ENCODE results near the gene PCP2. TPM values are rescaled to one million over a fixed set of nuclear protein-coding genes. Genes with fewer than 3 reads are reported as not detected.

The PCP2 gene
- total RNA-seq, 2 experiments from 2014 or later: not detected

DNA sequence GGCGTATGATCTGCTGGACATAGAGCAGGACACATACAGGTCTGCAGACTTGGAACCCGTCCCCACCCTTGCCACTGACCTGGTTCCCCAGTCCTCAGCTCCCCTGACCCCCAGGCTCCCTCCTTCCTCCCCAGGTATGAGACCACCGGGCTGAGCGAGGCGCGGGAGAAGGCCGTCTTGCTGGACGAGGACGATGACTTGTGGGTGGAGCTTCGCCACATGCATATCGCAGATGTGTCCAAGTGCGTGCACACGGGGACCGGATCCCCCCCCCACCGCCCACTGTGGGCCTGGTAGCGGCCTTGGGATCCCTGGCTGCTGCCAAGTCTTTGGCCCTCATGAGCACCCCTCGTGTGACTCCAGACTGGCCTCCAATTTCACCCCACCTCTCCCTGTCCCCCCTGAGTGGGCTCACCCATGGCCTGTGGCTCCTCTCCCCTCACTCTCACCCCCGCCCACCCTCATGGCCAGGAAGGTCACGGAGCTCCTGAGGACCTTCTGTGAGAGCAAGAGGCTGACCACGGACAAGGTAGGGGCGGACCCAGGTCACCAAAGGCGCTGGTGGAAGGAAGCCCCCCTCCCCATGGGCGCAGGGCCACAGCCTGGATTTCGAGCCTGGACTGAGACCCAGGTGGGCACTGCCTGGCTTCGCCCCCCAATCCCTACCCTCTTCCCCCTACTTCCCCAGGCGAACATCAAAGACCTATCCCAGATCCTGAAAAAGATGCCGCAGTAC lies 8.9 kb upstream of the PCP2 start:
- POLR2A ChIA-PET: no interaction called here
- CTCF ChIA-PET: interaction anchor here (0.9 kb wide), 1 partner anchor 10 kb away, joined by 3 read pairs; no protein-coding TSS in a partner anchor

DNA sequence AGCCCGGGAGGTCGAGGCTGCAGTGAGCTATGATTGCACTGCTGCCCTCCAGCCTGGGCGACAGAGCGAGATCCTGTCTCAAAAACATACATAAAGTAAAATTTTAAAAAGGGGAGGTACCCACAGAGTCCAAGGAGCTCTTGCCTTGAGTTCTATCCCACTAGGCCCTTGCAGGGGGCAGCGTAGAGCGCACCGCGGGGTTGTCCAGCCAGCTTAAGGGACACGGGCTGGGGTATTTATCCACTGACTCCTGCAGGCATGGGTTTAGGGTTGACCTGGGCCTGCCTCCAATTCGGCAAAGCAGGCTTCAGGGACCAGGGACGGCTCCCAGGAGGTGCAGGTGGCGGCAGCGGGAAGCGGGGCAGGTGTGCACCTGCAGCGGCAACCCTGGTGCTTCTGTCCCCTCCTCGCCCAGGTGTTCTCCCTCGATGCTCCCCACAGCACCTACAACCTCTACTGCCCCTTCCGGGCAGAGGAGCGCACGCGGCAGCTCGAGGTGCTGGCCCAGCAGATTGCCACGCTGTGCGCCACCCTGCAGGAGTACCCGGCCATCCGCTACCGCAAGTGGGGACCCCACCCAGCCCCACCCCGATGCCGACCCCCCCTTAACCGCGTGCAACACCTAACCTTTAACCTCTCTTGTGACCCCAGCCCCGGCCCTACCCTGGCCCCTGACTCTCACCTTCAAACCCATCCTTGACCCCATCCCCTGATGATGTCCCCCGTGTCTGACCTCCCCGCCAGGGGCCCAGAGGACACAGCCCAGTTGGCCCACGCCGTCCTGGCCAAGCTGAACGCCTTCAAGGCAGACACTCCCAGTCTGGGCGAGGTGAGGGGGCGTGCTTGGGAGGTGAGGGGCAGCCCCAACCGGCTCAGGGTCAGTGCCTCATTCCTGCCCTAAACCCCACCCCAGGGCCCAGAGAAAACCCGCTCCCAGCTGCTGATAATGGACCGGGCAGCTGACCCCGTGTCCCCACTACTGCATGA lies 8.1 kb upstream of the PCP2 start:
- POLR2A ChIA-PET: no interaction called here
- CTCF ChIA-PET: interaction anchor here (0.9 kb wide), 1 partner anchor 11 kb away, joined by 3 read pairs; no protein-coding TSS in a partner anchor

DNA sequence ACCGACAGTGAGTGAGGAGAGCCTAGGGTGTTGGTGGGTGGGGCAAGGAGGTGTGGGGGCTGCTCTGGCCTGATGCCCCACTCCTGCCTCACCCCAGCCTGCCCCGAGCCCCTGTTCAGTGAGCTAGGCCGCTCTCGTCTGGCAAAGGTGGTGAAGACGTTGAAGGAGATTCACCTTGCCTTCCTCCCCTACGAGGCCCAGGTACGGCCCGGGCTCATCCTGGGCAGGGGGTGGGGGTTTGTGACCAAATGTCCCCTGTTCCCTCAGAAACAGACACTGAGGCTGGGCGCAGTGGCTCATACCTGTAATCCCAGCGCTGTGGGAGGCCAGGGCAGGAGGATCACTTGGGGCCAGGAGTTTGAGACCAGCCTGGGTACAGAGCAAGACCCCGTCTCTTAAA lies 7.3 kb upstream of the PCP2 start:
- CTCF ChIA-PET: no interaction called here
- POLR2A ChIA-PET: no interaction called here

DNA sequence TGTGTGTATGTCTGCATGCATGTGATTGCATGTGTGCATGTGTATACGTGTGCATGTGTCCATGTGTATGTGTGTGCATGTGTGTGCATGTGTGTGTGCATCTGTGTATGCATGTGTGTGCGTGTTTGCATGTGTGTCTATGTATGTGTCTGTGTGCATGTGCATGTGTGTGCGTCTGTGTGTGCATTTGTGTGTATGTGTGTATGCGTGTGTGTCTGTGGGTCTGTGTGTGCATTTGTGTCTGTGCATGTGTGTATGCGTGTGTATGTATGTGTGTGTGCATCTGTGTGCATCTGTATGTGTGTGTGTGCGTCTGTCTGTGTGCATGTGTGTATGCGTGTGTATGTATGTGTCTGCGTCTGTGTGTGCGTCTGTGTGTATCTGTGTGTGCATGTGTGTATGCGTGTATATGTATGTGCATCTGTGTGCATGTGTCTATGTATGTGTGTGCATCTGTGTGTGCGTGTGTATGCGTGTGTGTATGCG lies 6.4 kb upstream of the PCP2 start:
- ChIA-PET POLR2A (no interaction called here), CTCF (no interaction called here)

DNA sequence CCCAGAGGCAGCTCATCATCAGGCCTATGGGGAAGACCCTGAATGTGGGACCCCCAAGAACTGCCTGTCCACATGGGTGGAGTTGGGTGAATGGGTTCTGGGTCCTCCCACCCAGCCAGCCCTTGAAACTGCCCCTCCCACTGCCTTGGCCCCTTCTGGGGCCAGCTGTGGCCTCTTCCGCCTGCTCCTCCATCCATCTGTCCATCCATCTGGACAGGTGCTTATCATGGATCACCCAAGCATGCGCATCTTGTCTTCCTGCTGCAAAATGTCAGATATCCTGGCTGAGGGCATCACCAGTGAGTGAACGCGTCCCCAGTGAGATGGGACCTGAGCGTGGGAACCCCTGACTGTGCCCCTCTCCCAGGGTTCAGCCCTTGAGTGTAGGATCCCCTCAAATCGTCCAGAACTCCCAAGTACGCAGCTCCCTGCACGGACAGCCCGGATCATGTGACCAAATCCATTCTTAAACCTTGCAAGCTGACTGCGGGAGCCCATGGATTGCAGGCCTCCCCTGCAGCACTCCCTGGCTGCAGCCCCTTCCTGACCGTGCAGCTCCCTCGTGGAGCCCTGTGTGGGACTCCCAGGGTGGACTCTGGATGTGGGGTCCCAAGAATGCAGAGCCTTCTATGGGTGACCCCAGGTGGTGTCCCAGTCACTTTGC lies 5.4 kb upstream of the PCP2 start:
- CTCF ChIA-PET: interaction anchor here (0.9 to 1.9 kb wide), 2 partner anchors 42 to 72 kb away, joined by 3 to 7 read pairs; partner anchors contain the start of gene TRAPPC5
- POLR2A ChIA-PET: no interaction called here

DNA sequence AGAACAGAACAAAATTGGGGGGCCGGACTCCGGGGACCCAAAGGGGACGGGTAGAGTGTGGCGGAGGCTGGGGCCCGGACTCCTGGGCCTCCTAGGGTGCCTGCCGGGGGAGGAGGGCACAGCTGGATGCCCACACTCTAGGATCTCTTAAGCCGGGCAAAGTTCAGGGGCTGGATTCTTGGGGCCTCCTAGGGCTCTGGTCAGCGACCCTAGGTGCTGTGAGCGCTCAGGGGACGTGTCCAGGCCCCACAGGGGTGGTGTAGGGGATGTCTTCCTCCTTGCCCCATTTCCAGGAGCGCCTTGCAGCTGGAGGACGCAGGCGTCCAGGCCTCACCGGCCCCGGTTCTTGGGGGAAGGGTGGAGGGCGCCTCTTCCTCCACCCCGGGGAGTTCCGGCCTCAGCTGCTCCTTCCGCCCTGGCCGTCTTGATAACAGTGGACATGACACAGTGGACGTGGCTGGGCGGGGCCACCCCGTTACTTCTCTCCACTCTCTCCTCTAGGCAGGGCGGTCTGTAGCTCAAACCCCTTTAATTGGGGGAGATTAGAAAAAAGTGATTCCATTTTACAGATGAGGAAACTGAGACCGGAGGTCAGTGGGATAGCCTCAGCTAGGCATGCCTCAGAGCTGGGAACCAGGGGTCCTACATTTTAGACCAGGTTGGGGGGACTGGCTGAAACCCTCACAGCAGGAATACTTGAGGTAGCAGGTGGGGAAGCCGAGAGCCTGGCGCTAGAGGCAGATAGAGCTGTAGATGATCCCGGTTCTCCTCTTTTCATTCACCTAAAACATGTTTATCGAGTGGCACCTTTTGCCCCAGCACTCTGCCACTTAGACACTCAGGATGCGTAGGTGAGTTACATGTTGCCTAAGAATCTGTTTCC lies 4.1 kb upstream of the PCP2 start:
- POLR2A ChIA-PET: interaction anchor here (0.8 kb wide), 1 partner anchor 14 kb away, joined by 3 read pairs; no protein-coding TSS in a partner anchor
- CTCF ChIA-PET: interaction anchor here (0.8 to 1.9 kb wide), 3 partner anchors 43 to 216 kb away, joined by 3 to 7 read pairs (median 3); partner anchors contain the start of gene TRAPPC5

DNA sequence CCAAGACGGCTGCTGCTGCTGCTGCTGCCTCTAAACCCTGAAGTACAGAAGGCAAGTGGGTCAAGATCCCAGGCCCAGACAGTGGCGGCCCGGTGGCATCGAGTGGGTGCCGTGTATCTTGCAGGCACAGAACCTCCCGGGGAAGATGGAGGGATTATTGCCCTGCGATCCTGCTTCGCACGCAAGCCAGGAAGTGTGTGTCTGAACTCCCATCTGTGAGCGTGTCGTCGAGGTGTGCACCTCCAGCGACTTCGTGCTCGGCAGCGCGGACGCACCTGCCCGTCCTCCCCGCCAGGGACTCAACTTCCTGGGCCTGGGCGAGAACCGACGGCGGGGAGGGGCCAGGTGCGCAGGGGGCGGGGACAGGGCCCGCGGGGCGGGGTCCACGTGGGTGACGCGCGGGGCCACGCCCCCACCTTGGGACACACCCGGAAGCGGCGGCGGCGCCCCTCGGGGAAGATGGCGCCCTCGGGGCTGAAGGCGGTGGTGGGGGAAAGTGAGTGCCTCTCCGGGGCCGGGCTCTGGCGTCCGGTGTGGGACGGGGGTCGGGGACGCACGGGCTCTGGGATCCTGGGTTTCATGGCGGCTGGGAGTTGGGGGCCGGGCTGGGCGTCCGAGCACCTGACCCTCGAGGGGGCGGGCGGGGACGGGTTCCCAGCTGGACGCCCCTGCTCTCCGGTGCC lies 3.3 kb upstream of the PCP2 start, which contains the start of gene STXBP2:
TSS of gene STXBP2 (plus strand) at position 420 of the 683 bp plus-strand sequence. CDS start at position 460, 40 bp downstream.
- ChIA-PET POLR2A (interaction anchor here (0.8 kb wide), 1 partner anchor 15 kb away, joined by 3 read pairs; no protein-coding TSS in a partner anchor), CTCF (interaction anchor here (1.9 kb wide), 1 partner anchor 44 kb away, joined by 7 read pairs; the partner anchor contains the start of gene TRAPPC5)

DNA sequence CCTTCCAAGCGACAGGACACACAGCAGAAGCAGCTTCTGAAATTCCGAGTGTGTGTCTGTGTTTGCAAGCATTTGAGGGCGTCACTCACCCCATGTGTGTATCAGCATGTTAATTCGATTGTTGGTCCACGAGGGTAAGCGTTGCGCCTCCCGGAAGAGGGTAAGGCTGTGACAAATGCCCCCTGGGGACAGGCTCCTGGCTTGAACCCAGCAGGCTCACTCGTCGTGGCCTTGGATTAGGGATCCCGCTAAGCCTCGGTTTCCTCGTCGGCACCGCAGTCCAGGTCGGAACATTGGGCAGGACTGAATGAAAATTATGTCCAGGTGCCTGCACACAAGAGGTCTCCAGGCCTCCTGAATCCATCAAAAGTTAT lies 2.8 kb upstream of the PCP2 start:
- CTCF ChIA-PET: interaction anchor here (1.1 kb wide), 1 partner anchor 14 kb away, joined by 3 read pairs; no protein-coding TSS in a partner anchor
- POLR2A ChIA-PET: no interaction called here

DNA sequence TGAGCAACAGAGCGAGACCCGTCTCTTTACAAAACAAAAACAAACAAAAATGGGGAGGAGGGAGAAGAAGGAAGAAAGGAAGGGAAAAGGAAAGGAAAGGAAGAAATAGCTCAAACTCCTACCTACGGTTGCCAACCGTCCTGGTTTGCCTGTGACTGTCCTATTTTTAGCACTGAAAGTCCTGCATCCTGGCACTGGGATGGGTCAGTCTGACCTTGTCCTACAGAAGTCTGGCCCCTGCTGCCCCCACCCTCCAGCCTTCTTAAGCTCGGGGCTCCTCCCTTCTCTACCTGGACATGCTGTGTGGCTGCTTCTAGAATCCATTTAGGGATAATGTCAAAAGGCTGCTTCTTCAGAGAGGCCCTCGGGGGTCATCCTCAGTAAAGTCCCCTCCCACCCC lies 2.2 kb upstream of the PCP2 start:
- ChIA-PET CTCF (interaction anchor here (1.1 kb wide), 1 partner anchor 15 kb away, joined by 3 read pairs; no protein-coding TSS in a partner anchor), POLR2A (no interaction called here)

DNA sequence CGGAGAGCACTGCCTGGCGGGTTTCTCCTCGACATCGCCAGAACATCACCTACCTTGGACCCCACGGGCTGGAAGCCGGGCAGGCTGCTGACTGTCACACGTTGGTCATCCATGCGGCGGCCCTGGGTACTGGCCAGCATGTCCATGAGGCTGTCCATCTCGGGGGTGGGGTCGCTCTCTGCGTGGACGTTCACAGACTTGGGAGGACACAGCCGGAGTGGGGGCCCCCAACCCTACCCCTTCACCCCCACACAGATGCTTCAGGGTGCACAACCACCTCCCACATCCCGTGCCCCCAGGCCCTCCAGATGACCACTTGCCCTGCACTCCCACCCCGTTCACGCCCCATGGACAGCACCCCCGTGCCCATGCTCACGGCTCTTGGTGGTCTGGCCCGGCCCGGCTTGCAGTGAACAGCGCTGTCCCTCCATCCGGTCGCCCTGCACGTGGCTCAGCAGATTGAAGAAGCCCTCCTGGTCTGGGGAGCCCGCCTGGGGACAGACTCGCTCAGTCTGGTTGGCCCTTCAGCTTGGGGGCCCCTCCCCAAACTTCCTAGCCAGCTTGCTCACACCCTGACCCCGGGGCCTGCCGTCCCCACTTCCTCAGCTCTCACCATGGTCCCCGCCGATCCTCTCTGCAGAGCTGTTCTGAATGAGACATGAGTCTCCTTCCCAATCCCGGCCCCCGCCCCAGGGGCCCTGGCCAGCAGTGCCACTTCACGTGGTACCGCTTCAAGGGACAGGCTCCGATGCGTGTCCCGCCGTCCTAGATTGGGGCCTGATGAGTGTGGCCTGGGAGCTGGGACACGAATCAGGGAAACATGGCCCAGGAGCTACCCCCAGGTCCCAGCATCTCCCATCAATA lies 947 bp downstream of the PCP2 start:
- ChIA-PET CTCF (no interaction called here), POLR2A (no interaction called here)

DNA sequence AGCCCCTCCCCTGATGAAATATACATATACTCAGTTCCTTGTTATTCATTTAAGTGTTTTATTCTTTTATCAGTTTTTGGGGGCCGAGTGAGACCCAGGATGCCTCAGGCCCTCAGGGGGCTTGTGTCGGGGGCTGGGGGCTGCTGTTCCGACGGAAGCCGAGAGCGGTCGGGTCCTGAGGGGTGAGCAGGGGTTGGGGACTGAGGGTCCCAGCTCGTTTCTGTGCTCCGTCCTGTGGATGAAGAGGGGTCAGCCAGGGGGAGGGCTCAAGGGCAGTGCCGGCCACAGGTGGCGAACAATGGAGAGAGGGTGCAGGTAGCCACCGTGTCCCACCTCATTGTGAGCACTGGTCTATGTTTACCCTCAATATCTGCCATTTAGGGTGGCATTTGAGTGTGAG lies 1.9 kb downstream of the PCP2 start:
- CTCF ChIA-PET: interaction anchor here (0.6 to 1.5 kb wide), 2 partner anchors 49 to 63 kb away, joined by 3 read pairs; partner anchors contain the start of gene TRAPPC5

DNA sequence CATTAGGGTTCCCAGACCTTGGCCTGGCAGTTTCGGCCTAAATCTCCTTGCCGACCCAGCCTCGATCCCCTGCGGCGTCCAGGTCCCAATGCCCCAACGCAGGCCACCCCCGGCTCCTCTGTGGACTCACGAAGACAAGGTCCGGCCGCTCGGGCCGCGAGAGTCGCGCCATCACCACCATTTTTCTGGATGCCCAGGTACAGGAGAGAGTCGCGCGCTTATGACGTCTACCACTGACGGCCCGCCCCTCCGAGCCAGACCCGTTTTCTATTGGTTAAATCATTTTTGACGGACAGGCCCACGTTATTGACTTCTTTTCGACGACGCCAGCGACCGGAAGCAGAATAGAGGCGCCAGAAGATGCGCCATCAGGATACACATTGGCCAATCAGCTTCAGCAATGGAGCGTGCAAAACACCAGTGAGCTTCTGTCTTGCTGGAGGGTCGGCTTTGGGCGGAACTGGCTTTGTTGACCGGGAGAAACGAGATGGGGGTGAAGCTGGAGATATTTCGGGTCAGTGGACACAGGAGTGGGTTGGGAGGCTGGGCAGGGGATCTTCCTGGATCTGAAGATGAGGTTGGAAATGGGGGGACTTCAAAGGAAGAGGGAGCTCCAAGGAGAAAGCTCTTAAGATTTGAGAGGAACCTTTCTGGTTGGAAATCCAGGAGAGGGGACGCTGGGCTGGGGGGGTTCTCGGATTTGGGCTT lies 4.0 kb downstream of the PCP2 start, which contains the start of the genes PET100 and XAB2:
TSS of gene PET100 (plus strand) at position 447 of the 708 bp plus-strand sequence. CDS start at position 488, 41 bp downstream.
TSS of gene XAB2 (minus strand) at position 199 of the 708 bp plus-strand sequence. CDS start at position 181, 18 bp downstream.
- ChIA-PET POLR2A (interaction anchor here (0.6 to 1.0 kb wide), 7 partner anchors 24 to 594 kb away, joined by 3 to 6 read pairs (median 4); no protein-coding TSS in a partner anchor), CTCF (interaction anchor here (0.6 to 1.4 kb wide), 7 partner anchors 9 to 249 kb away, joined by 3 to 7 read pairs (median 4); partner anchors contain the start of gene TRAPPC5)

More for the DNA sequence above, 1.9 kb downstream of the PCP2 start:
- POLR2A ChIA-PET: no interaction called here

DNA sequence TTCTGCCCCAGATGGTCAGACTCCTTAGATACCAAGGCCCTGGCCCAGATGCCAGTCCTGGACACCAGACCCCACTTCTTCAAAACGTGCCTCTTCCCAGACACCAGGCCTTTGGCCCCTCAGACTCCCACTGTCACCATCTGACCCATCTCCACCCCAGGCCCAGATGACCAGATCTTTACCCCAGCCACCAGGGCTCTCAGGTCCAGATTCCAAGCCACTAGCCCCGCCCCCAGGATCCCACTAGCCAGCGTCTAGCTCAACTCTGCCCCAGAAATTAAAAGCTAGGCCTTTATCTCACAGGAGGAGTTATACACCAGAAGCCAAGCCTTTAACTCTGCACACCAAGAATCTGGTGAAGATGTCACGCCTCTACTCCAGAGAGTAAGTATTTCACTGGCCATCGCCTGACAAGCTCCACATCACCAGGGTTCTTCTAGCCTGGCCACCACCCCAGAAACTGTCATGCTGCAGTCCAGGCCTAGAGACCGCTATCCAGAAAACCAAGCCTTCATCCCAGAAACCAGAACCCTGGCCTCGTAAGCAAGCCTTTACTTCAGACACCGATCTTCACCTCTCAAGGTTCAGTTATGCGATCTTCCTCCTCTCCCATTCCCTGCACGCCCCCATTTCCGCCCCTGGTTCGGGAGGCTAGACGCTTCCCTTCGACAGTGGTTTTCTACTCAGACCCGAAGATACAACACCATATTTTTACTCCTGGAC lies 4.8 kb downstream of the PCP2 start:
- ChIA-PET POLR2A (interaction anchor here (1.0 kb wide), 2 partner anchors 123 to 235 kb away, joined by 4 to 5 read pairs; no protein-coding TSS in a partner anchor), CTCF (interaction anchor here (0.6 to 1.4 kb wide), 3 partner anchors 52 to 236 kb away, joined by 3 to 7 read pairs (median 6); partner anchors contain the start of gene TRAPPC5)

DNA sequence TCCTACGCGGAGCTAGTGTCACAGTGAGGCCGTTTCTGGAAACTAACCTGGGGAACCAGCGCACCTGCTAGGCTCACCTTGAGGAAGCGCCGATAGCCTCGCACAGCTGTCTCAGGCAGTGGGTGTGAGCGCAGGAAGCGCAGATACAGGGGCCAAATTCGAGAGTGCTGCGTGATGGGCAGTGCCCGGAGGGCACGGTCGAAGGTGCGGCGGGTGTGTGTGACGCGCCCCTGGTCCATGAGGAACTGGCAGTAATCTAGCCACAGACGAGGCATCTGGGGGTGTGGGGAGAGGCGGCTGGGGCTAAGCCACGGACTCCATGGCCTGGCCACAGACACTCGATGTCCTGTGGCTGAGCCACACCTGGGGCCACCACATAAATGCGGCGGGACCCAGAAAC lies 6.4 kb downstream of the PCP2 start:
- ChIA-PET POLR2A (no interaction called here), CTCF (interaction anchor here (0.6 kb wide), 2 partner anchors 255 to 633 kb away, joined by 3 read pairs; no protein-coding TSS in a partner anchor)

Measured in activated CD8-positive, alpha-beta memory T cell treated with anti-CD3 and anti-CD28 coated beads for 36 hours (primary cell).